Measurements from ENCODE around the gene DNTTIP2. TPM values are rescaled to one million over a fixed set of nuclear protein-coding genes. Genes with fewer than 3 reads are reported as not detected.

Gene DNTTIP2
- total and polyA plus RNA-seq, 9 of the 15 experiments (the other 6 are each of a cell fraction or from before 2014, with no cell fraction given): 50.4 to 138 (median 97.0) TPM

GRCh38 chr1:93846206-93846991, 32.6 kb downstream of the DNTTIP2 start (continued):
- no peak for TF ChIP-seq FUS (optimal IDR thresholded peaks at IDR 0.05; ENCODE audit: low read depth, low read length)
- no peak for TF ChIP-seq NR4A1 (CRISPR knock-in tag; IDR thresholded peaks at IDR 0.05)
- TF ChIP-seq NR4A1 (tag; IDR thresholded peaks at IDR 0.05): no peak
- no peak for TF ChIP-seq BCL6 (CRISPR knock-in tag; IDR thresholded peaks at IDR 0.05)
- peak; percentile 69 for TF ChIP-seq CXXC5 (CRISPR knock-in tag; IDR thresholded peaks at IDR 0.05)
- peak; percentile 82 for TF ChIP-seq MGA (IDR thresholded peaks at IDR 0.05)
- TF ChIP-seq POLR2B (IDR thresholded peaks at IDR 0.05; ENCODE audit: low read depth, partially characterized antibody): peak; percentile 59
- TF ChIP-seq RBFOX2 (IDR thresholded peaks at IDR 0.05; ENCODE audit: low read depth, low read length): peak; percentile 86
- peak; percentile 45 for TF ChIP-seq FIP1L1 (IDR thresholded peaks at IDR 0.05; ENCODE audit: low read depth, low read length, poor library complexity, severe bottlenecking)
- no peak for TF ChIP-seq ZBED1 (IDR thresholded peaks at IDR 0.05)
- TF ChIP-seq CREB1 (IDR thresholded peaks at IDR 0.05): peak; percentile 50; the same call in 1 of the 2 replicates
- peak; percentile 36; the same call in 1 of the 2 replicates for TF ChIP-seq CREB1 (CRISPR knock-in tag; IDR thresholded peaks at IDR 0.05)
- peak; percentile 76 to 85 for TF ChIP-seq E2F6 (IDR thresholded peaks at IDR 0.05; ENCODE audit: borderline replicate concordance in 1 of 2, extremely low read depth in 1 of 2, insufficient read depth in 1 of 2, insufficient read length in 1 of 2, low read depth in 1 of 2, low read length in 1 of 2, poor library complexity in 1 of 2, severe bottlenecking in 1 of 2)
- TF ChIP-seq NBN (IDR thresholded peaks at IDR 0.05; ENCODE audit: low read depth): 0 out of 2 replicates have a peak, but pooled peaks have one; percentile 23

Data from K562 (cell line).